NCI-H1930 (cell line): ENCODE measurements around the gene PSAT1.
"Not testable (repeated sequence)": the region's sequence is repeated elsewhere in the genome, so short reads cannot be mapped to it uniquely, and the experiment has no call there.

Experiments
- DNase-seq, 2 experiments: peaks; one replicate each; lab custom pipeline; 2025; lab: John Stamatoyannopoulos, UW

The PSAT1 gene

DNA sequence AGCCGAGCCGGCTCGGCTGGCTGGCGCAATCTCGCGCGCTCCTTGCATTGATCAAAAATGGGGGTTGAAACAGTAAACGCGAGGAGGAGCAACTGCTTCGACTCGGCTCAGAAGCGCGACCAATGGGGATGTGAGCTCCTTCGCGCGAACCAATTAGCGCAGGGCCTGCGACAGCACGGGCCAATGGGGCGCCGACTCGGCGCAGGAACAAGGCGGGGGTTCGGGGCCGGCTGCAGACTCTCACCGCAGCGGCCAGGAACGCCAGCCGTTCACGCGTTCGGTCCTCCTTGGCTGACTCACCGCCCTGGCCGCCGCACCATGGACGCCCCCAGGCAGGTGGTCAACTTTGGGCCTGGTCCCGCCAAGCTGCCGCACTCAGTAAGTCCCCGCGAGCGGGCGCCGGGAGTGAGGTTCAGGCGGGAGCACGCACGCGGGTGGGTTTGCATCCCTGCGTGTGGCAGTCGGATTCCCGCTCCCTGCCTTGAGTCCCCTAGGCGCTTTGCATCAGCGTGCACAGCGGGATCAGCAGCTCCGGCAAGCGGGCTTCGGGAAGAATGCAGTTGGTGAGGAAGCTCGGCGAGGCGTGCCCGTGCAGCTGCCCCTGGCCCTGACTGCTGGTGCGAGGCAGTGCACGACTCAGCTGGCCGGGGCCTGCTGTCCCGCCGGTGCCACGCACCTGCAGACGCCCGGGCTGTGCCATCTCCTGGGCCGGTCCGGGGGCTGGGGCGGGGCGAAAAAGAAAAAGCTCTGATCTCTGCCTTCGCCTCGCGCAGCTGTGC lies at the start of gene PSAT1:
Gene PSAT1, plus strand, starts transcription at position 233 of the 779 bp plus-strand sequence. Its CDS starts 86 bp downstream, at position 319.
- DNase-seq = peak; percentile 93 to 95

DNA sequence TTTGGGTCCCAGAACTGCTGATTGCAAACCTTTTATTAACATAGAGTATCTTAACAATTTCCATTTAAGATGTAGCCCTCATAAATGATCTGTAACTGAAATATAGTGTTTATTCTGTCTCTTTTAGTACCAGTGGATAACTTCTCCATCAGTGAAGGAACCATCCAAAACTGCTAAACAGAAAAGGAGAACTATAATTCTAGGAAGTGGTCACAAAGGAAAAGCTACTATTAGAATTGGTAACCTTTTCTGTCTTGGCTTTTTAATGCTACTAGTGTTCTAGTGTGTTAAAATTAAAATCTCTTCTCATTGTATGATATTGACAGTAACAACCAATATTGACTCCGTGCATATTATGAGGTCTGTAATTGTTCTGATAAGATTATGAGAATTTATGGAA lies 48.3 kb upstream of the PSAT1 start:
- no peak for DNase-seq

DNA sequence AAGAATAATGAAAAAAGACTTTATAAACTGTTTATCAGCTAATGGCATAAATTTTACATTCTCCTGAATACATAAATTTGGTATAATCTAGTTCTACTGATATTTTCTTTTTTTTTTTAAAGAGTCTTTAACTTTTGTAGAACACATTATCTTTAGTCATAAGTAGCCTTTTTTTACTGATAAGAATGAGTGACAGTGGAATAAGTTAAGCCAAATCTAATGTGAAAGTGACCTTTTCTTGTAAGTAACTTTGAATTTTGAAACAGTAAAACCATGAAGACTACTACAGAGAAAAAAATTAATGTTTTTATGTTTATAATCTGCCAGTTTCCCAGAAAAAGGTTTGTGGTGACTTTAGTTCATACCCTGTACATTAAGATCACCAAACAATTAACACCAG lies 47.4 kb upstream of the PSAT1 start:
- no peak for DNase-seq

DNA sequence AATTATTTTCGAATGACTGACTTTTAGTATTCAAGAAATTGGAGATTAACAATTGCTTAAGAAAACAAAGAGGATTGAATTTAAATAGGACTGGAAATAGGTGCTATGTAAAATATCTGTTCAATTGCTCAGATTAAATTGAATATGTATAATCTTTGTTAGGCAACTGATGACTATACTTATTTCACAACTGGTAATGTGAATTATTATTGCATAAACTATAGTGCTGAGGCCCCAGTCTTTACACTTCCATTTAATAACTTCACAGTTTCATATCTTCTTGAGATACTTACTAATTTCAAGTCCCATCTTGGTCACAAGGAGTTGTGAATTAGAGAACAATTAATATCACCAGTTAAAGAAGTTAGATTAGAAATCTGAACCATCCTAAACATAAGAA lies 44.3 kb upstream of the PSAT1 start:
- DNase-seq = no peak

DNA sequence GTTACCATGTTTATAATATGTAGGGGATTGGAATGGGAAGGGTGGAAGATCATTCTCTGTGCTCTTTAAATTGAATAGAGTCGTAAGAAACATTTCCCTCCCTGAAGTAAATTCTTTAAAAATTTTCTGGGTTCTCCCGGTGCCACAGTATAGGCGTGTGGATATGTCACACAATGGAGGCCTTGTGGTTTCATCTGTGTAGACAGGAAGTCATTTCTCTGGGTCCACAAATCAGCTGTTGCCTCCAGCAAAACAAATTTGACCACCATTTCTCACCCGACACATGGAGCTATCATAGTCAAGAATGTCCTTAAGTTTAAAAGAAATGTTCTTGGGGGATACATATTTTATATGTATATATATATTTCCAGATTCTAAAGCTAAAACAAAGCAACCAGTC lies 43.6 kb upstream of the PSAT1 start:
- DNase-seq = no peak

DNA sequence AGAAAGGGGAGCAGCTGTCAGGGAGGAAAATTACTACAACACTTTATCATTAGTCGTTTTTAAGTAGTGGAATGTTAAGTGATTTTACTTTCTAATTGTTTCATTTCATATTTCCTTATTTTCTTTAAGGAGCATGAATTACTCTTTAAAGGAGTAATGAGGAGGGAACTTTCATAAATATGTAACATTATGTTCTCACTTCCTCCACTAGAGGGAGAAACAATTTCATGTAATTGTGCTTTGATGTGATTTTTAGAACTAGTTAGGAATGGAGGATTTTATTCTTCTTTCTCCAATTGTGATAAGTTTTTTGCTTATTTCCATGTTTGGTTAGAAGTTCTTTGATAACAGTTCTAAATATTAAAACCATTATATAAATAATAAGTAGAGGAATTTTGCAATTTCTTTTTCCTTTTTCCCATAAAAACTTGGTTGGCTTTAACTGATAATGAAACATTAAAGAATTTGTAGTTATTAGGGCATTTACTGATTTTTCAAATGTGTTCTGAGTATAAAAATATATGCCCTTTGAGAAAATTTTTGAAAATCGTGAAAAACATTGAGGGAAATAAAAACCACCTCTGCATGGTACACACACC lies 35.4 kb upstream of the PSAT1 start:
- no peak for DNase-seq

DNA sequence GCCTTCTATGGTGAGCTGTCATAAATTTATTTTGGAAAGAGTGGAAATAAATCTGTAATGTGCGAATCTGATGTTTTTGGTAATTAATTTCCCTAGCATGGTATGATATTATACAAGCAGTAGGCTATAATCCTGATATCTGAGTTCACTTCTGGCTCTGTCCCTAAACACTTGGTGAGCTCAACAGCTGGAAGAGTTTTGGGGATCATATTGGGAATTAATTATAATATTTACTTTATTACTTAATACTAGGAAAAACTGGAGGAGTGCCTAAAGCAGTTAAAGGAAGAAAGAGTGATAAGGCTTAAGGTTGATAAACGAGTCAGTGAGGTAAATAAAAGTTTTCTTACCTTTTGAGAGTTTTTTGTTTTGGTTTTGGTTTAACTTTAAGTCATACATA lies 34.3 kb upstream of the PSAT1 start:
- no peak for DNase-seq

DNA sequence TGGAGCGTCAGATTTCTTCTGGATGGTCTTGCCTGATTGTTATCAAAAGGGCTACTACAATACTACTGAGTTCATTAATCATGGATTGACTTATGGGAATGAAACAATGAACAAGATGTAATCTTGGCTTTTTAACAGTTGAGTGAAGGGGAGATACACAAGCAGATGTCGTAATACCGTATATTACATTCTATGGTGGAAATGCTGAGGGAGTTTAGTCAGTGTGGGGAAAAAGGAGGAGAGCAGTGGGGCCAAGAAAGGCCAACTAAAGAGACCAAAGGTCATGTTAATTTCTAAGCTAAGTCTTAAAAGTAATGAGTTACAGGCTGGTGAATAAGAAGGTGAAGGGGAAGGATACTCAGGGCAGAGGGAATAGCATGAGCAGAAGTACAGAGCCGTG lies 29.0 kb upstream of the PSAT1 start:
- no peak for DNase-seq

DNA sequence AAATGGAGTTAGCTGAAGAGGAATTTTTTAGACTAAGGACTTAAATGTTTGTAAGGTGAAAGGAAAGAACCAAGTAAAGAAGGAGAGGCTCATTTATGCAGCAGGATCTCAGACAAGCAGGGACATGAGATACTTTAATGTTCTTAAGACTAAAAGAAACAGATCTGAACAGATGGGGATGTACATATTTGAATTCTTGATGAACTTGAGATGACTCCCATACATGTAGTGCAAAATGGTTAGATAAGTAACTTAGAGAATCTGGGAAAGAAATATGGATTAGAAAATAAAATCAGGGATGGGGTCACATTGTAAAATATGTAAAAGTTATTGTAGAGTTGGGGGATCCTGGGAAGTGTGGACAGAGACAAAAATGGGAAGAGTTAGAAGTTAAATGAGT lies 27.1 kb upstream of the PSAT1 start:
- DNase-seq = no peak

DNA sequence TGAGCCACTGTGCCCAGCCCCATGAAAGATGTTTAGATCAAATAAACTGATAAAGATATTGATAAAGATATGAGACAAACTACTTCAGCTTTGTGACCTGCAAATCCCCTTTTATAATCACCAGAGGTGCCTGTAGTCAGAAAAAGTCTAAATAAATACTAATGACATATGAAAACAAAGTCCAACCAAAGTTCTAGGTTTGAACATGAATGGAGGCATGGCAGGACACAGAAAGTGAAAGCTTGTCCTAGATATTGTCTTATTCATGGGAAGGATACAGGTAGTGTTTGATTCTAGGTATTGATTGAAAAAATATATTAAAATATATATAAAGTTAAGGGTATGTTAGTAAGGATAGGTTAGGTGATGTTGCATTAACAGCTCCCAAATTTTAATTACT lies 24.6 kb upstream of the PSAT1 start:
- no peak for DNase-seq

DNA sequence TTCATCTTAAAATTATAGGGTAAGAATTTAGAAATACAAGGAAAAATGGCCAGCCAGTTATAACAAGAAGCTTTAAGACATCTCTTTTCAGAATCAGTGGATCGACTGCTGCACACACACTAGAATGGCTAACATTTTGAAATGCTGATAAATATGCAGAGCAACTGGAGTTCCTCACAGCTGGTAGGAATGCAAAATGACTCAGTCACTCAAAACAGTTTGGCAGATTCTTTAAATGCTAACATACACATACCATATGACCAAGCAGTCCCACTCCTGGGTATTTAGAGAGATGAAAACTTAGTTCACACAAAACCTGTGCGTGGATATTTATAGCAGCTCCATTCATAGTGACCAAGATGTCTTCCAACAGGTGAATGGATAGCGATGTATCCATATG lies 23.2 kb upstream of the PSAT1 start:
- no peak for DNase-seq

DNA sequence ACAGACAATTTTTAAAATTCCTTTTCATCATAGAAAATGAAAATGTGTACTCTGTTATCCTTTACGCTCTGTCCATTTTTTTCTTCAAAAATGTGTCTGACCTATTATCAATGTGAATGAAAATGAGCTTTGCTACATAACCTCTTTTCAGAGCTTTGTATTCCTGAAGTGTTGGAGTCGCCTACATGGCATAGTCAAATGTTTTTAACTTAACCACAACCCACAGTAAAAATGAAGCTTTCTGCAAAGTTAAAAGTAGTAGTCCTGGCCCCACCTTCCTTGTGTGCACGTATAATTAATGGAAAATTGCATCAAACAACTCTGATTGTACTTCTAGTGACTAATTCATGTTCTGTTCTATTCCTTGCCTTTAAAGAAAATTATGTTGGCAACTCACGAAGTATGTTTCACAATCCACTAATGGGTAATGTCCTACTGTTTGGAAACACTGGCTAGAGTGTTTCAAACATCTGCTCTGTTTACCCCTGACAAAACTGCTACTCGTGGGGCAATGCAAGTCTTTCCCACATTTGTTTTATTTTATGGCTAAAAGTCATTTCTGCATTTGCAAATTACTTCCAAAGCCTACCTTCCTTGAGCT lies 18.6 kb upstream of the PSAT1 start:
- DNase-seq = no peak

DNA sequence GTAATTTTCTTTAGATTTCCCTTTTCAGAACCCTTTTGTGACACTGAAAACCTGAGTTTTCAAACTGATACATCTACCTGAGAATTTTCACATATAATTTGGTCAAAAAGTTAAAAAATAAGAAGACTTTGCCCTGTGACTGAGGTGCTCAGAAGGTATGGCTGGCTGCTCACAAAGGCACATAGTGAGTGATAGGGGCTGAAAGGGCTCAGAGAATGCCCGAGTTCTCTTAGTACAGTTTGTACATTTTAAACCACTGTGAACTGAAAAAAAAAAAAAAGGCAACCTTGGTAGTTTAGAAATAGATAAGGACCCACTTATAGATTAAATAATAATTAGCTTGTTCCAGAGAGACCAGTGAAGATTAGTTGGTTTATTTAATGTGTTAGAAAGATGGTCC lies 18.1 kb upstream of the PSAT1 start:
- no peak for DNase-seq

DNA sequence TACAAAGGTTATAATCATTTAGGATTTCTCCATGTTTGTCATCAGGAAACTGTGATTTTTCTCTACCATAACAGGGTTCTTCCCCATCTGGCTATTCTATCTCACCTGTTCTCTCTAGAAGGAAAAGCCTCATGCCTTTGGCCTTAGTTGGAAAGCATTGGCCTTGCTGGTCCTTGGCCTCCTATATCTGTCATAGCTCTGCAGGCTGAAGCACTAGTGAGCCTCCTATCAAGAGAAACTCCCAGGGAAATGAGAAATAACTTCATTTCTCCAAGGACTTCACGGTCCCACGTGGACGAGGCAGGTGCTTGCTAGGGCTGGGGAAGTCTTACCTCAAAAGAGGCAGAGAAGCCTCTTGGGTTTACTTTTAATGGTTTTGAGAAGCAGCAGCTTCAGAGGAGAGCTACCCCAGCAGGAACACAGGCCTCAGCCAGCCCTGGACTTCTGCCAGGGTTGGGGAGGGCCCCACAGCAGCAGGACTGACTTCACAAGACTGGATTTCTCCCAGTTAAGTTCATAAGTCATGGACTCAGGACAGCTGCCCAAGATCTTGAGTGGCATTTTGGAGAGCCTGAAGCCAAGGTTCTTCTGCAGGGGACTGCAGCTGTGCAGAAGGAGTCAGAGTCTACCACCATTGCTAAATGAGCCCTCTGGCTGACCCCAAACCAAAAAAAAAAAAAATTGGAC lies 15.8 kb upstream of the PSAT1 start:
- DNase-seq = no peak

DNA sequence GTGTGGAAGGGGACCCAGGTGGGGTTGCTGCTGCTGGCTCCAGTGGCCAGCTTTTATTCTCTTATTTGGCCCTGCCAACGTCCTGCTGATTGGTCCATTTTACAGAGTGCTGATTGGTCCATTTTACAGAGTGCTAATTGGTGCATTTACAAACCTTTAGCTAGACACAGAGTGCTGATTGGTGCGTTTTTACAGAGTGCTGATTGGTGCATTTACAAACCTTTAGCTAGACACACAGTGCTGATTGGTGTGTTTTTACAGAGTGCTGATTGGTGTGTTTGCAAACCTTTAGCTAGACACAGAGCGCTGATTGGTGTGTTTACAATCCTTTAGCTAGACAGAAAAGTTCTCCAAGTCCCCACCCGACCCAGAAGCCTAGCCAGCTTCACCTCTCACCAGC lies 12.7 kb upstream of the PSAT1 start:
- not testable (repeated sequence) for DNase-seq

DNA sequence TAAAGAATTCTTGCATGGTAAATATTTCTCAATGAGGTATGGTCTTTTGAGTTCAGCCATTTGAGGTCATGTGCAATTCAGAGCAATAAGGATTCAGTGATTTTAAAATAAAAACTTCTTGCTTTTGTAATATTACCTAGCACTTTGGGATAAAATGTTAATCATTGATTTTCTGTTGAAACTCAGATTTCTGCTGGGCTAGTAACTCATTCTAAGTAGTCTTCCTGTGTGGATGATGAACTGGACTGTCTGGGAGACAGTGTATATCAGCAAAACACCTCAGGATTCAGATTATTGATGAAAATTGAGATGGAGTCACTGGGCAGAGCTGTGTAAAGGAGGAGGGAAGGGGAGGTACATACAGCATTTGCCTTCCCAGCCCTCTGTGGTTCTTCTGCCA lies 10.8 kb upstream of the PSAT1 start:
- no peak for DNase-seq

DNA sequence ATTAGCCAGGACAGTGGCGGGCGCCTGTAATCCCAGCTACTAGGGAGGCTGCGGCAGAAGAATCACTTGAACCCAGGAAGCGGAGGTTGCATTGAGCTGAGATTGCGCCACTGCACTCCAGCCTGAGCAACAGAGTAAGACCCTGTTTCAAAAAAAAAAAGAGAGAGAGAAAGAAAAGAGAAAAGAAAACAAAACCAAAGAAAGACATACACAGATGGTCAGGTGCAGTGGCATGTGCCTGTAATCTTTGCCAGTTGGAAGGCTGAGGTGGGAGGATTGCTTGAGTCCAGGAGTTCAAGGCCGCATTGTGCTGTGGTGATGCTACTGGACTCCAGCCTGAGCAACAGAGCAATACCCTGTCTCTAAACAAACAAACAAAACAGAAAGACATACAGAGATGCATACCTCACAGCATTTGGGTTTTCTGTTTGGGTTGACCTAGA lies 10.0 kb upstream of the PSAT1 start:
- DNase-seq = no peak

DNA sequence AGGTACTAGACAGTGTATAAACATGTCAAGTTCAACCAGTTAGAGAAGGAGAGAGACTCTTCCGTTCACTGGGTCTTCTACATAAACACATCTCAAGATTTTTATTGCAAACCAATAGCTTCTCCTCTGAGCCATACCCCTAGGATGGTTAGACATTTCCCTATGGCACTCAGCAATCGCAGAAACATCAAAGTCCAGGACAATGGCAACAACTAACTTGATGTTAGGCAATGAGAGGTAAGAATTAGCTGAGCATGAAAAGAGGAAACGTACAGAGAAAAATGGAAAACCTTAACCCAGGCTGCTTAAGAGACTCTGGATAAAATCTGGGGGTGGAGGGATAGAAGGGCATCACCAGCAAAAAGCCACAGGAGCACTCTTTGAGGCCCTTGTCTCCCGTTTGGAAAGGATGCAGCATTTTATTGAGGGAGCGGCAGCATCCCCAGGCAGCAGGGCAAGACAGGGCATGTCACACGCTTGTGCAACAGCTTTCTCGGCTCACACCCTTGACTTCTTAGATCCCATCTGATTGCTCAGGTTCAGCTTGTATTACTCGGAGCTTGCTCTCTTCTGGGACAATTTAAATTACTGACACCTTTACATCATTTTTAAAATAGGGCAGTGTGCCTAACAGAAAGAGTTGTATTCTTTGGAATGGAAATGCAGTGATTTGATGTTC lies 8.6 kb upstream of the PSAT1 start:
- DNase-seq = no peak

DNA sequence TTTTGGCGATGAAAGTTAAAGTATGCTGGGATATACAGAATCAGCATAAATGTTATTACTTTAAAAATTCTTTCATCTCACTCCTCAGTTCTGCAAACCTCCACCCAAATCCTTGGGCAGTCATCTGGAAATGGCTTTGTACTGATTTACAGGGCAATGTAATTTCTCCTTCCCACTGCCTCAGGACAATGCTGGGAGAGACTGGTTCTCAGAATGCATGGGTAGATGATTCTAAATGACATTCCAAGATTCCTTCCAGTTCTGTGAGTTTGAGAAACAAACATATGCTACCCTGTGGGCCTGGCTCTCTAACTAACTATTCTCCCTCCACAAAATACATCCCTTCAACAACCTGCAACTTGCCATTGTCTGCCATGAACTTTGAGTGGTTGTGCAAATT lies 7.5 kb upstream of the PSAT1 start:
- DNase-seq = no peak

DNA sequence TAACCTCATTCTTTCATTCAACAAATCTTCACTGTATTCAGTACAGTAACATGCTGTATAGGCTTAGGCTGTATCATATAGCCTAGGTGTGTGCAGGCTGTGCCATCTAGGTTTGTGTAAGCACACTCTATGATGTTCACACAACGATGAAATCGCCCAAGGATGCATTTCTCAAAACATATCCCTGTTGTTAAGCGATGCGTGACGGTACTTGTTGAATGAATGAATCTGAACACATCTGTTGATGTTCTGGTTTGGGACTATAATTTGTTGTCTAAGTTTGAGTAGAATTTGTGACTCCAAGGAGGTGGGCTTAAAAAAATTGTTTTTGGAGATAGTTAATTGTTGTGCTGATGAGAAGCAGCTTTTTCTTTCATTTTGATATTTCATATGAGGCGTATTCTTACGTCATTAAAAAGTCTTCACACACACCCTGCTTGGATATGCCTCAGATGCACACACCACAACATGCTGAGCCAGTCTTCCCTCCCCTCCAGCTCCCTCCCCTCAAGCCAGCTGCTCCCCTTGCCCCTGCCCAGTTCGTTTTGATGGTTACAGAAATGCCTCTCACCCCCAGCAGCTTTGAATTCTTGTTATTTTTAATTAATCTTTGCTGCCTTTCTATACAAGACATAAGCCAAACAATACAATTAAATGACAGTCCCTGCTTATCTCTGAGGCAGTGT lies 5.5 kb upstream of the PSAT1 start:
- no peak for DNase-seq

DNA sequence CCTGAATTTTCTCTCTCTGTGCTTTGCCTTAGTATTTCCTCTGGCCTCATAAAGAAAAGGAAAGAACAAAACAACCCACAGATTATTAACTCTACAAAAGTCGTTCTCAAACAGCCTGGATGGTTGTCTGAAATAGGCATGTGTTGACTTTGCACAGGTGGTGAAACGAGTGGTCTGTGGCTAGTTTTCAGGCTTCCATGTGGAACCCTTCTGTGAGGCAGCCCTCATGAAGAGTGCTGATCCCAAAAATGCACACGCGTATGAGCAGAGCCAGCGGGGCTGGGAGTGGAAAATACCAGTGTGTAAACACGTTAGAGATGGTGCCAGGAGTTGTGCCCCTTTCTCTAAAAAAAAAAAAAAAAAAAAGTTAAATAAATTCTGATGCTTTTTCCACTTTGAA lies 4.9 kb upstream of the PSAT1 start:
- no peak for DNase-seq
